IMR-90 (cell line): ENCODE data around the gene BSCL2. TPM values are rescaled to one million over a fixed set of nuclear protein-coding genes. Genes with fewer than 3 reads are reported as not detected.

Experiments used
- ATAC-seq: fragments of 200-7000 bp; cut with Tn5 transposase; 2 replicates; pipeline ENCODE4 v1.9.1; 2020; ENCODE audit warnings: low read depth, mild to moderate bottlenecking, moderate library complexity
- BruUV-seq: library from RNA; stranded (reverse); fragments of 400-500 nt; replicated peaks from 2 replicates; lab custom pipeline; 2021; lab: Mats Ljungman, UMichigan
- CTCF ChIA-PET: fragments of 300-600 bp; formaldehyde crosslinking; extraction: SDS; loops from one replicate; lab custom pipeline; 2021; ENCODE audit warnings: antibody characterized with exemption; lab: Yijun Ruan, JAX
- POLR2A ChIA-PET: fragments of 300-600 bp; sonication (Branson Sonifier 250); formaldehyde crosslinking; loops from one replicate; lab custom pipeline; 2022; ENCODE audit warnings: antibody characterized with exemption; ENCODE audit not compliant: unreplicated experiment; lab: Charles Lee
- DNase-seq: peaks from one replicate; pipeline ENCODE4 v3.0.0; 2013
- H2AFZ ChIP-seq: replicated peaks from 2 replicates; pipeline ENCODE3; 2013; ENCODE audit warnings: low read length, mild to moderate bottlenecking; ENCODE audit not compliant: poor library complexity
- H2AK5ac ChIP-seq: 2 replicates; pipeline ENCODE4 v1.6.1; 2013; ENCODE audit warnings: low read depth, low read length, inconsistent platforms
- H2AK9ac ChIP-seq: replicated peaks from 2 replicates; pipeline ENCODE3; 2013; ENCODE audit warnings: mild to moderate bottlenecking, low read depth, low read length, moderate library complexity; ENCODE audit not compliant: poor library complexity
- H2BK120ac ChIP-seq: 2 replicates; pipeline ENCODE4 v1.6.1; 2013; ENCODE audit warnings: low read depth, low read length, inconsistent platforms
- H2BK15ac ChIP-seq: 3 replicates; pipeline ENCODE4 v1.6.1; 2013; ENCODE audit warnings: low read depth, low read length, inconsistent platforms
- H2BK20ac ChIP-seq: 2 replicates; pipeline ENCODE4 v1.6.1; 2013; ENCODE audit warnings: low read depth, mild to moderate bottlenecking, inconsistent platforms, low read length, moderate library complexity
- H2BK5ac ChIP-seq: 2 replicates; pipeline ENCODE4 v1.6.1; 2013; ENCODE audit warnings: mild to moderate bottlenecking, low read depth, low read length, inconsistent platforms; ENCODE audit not compliant: poor library complexity, severe bottlenecking
- H3K14ac ChIP-seq: replicated peaks from 2 replicates; pipeline ENCODE4 v1.6.1; 2013; ENCODE audit warnings: low read depth, low read length, inconsistent platforms
- H3K18ac ChIP-seq: 2 replicates; pipeline ENCODE4 v1.6.1; 2013; ENCODE audit warnings: low read depth, low read length, control low read depth
- H3K23ac ChIP-seq: 2 replicates; pipeline ENCODE4 v1.6.1; 2013; ENCODE audit warnings: low read depth, low read length, inconsistent platforms
- H3K27ac ChIP-seq: 2 replicates; pipeline ENCODE4 v1.5.1; 2013; ENCODE audit warnings: mild to moderate bottlenecking, control low read depth, low read length; ENCODE audit not compliant: insufficient read depth
- H3K27me3 ChIP-seq: 2 replicates; pipeline ENCODE4 v1.6.1; 2013; ENCODE audit warnings: low read length; ENCODE audit not compliant: control insufficient read depth, insufficient read depth
- H3K36me3 ChIP-seq: 2 replicates; pipeline ENCODE4 v1.6.1; 2013; ENCODE audit warnings: low read length, mixed read lengths; ENCODE audit not compliant: control insufficient read depth, insufficient read depth
- H3K4ac ChIP-seq: 2 replicates; pipeline ENCODE4 v1.6.1; 2013; ENCODE audit warnings: low read depth, low read length, inconsistent platforms
- H3K4me1 ChIP-seq: 2 replicates; pipeline ENCODE4 v1.6.1; 2013; ENCODE audit warnings: low read length, mixed read lengths; ENCODE audit not compliant: control insufficient read depth, insufficient read depth
- H3K4me2 ChIP-seq: 2 replicates; pipeline ENCODE4 v1.6.1; 2013; ENCODE audit warnings: low read depth, mild to moderate bottlenecking, control low read depth, low read length, moderate library complexity
- H3K4me3 ChIP-seq: 2 replicates; pipeline ENCODE4 v1.5.1; 2013; ENCODE audit warnings: low read depth, mild to moderate bottlenecking, control low read depth, low read length, moderate library complexity; ENCODE audit not compliant: insufficient read depth
- H3K56ac ChIP-seq: 2 replicates; pipeline ENCODE4 v1.6.1; 2013; ENCODE audit warnings: low read length, inconsistent platforms; ENCODE audit not compliant: insufficient read depth; ENCODE audit errors: extremely low read depth
- H3K79me1 ChIP-seq, 2 experiments: 2 replicates each; pipeline ENCODE4 v1.6.1; 2013; ENCODE audit warnings: low read length in 2 of 2, inconsistent platforms in 1 of 2, low read depth in 1 of 2
- H3K9ac ChIP-seq: 2 replicates; pipeline ENCODE4 v1.6.1; 2013; ENCODE audit warnings: low read depth, low read length, control low read depth
- H3K9me1 ChIP-seq: 2 replicates; pipeline ENCODE4 v1.6.1; 2013; ENCODE audit warnings: low read length, inconsistent platforms; ENCODE audit not compliant: insufficient read depth
- H3K9me3 ChIP-seq: 2 replicates; pipeline ENCODE4 v1.6.1; 2013; ENCODE audit warnings: low read length; ENCODE audit not compliant: control insufficient read depth, insufficient read depth
- H4K20me1 ChIP-seq: 2 replicates; pipeline ENCODE4 v1.6.1; 2013; ENCODE audit warnings: low read length, inconsistent platforms; ENCODE audit not compliant: insufficient read depth
- H4K5ac ChIP-seq: 2 replicates; pipeline ENCODE4 v1.6.1; 2013; ENCODE audit warnings: mild to moderate bottlenecking, low read depth, low read length, control low read depth
- H4K8ac ChIP-seq, 2 experiments: 2 replicates each; pipeline ENCODE4 v1.6.1; 2013; ENCODE audit warnings: low read depth in 2 of 2, low read length in 2 of 2, control low read depth in 1 of 2, inconsistent platforms in 1 of 2
- H4K91ac ChIP-seq: 2 replicates; pipeline ENCODE4 v1.6.1; 2013; ENCODE audit warnings: low read depth, low read length, inconsistent platforms; ENCODE audit not compliant: insufficient read depth
- BHLHE40 ChIP-seq: fragments of 150-350 bp; IDR thresholded peaks from 2 replicates; pipeline ENCODE4 v1.6.1; 2016; ENCODE audit warnings: mild to moderate bottlenecking, low read depth, low read length
- CHD1 ChIP-seq: IDR thresholded peaks from 2 replicates; pipeline ENCODE4 v1.6.1; 2012; ENCODE audit warnings: low read depth, low read length, improper control_type of control experiment
- ELK1 ChIP-seq: fragments of 150-350 bp; IDR thresholded peaks from 2 replicates; pipeline ENCODE4 v1.6.1; 2016; ENCODE audit warnings: low read depth, mild to moderate bottlenecking, low read length, moderate library complexity, borderline replicate concordance
- MAFK ChIP-seq: IDR thresholded peaks from 2 replicates; pipeline ENCODE4 v1.6.1; 2012; ENCODE audit warnings: low read depth, low read length, improper control_type of control experiment
- SMC3 ChIP-seq: fragments of 150-350 bp; IDR thresholded peaks from 2 replicates; pipeline ENCODE4 v1.6.1; 2016; ENCODE audit warnings: low read depth, mild to moderate bottlenecking, antibody characterized with exemption, low read length, moderate library complexity
- WGBS, 2 experiments: methylation state at CpG; one replicate each; pipeline versions ENCODE4 v1.1.5 to v1.1.7; 2013; ENCODE audit warnings: missing lambda C conversion rate in 2 of 2; ENCODE audit not compliant: insufficient read length in 1 of 2; ENCODE audit errors: extremely low coverage in 2 of 2; 5-methylcytosine and 5-hydroxymethylcytosine counted together
- dilution Hi-C: fragments of 300-500 bp; cut with HindIII; formaldehyde crosslinking; loops from one replicate; pipeline ENCODE4 v1.14.3; 2018; ENCODE audit warnings: low sequenced_read_pairs; ENCODE audit not compliant: unreplicated experiment
- in situ Hi-C: fragments of 300-500 bp; cut with MboI; formaldehyde crosslinking; loops from 3 replicates; pipeline ENCODE4 v1.14.3; 2019; ENCODE audit warnings: low sequenced_read_pairs, inconsistent platforms, mixed read lengths
- intact Hi-C: fragments of 100-400 bp; cut with micrococcal nuclease; formaldehyde crosslinking; loops from 2 replicates; pipeline ENCODE4 v1.10.0; 2022
- polyA plus RNA-seq, 3 experiments: library from polyadenylated mRNA; depleted of rRNA; stranded (reverse); fragments of >200 nt; gene quantifications; 2 replicates each; pipeline ENCODE4 v1.2.3, GENCODE V29; 2012; ENCODE audit warnings: low replicate concordance in 1 of 3
- total RNA-seq: library from RNA; depleted of rRNA; stranded (reverse); fragments of >200 nt; gene quantifications from 2 replicates; pipeline ENCODE4 v1.2.3, GENCODE V29; 2012

BSCL2 gene
- total and polyA plus RNA-seq, 2 of the 4 experiments (the other 2 are of a cell fraction) = 26.2 to 47.1 TPM

- Histone ChIP-seq H3K4ac (no peak overlapping the region), H2BK5ac (no peak overlapping the region), H3K27ac (no peak overlapping the region), H3K9me1 (peaks cover 8% of the 10 kb centered on the region), H2BK120ac (no peak overlapping the region), H3K4me3 (no peak overlapping the region), H3K14ac (no peak overlapping the region), H3K18ac (no peak overlapping the region), H4K5ac (no peak overlapping the region), H3K27me3 (no peaks in the 10 kb centered on the region), H2AK5ac (no peak overlapping the region), H3K4me1 (peaks cover 8% of the 10 kb centered on the region), H3K79me1 (peaks cover 11 to 27% of the 10 kb centered on the region in 2 experiments), H3K23ac (no peak overlapping the region), H2BK15ac (no peak overlapping the region), H3K56ac (no peak overlapping the region), H3K9me3 (no peaks in the 10 kb centered on the region), H3K36me3 (peaks cover 4% of the 10 kb centered on the region), H2AFZ (no peak overlapping the region), H4K91ac (no peak overlapping the region), H3K9ac (no peak overlapping the region), H4K8ac (no peak overlapping the region), H3K4me2 (no peak overlapping the region), H2AK9ac (no peak overlapping the region), H2BK20ac (no peak overlapping the region), H4K20me1 (no peaks in the 10 kb centered on the region)
- WGBS, 2 experiments = no CpG with 5 or more reads among the region's 11 CpGs
- no peak for ATAC-seq
- CTCF ChIA-PET = interaction anchor here (0.6 kb wide), 1 partner anchor 319 kb away, joined by 5 read pairs; no protein-coding TSS in a partner anchor
- TF ChIP-seq ELK1 = no peak
- TF ChIP-seq BHLHE40 = no peak
- no peak for TF ChIP-seq SMC3
- TF ChIP-seq MAFK = no peak
- TF ChIP-seq CHD1 = no peak
- dilution Hi-C loops (no loop called here), intact Hi-C loops (no loop called here), in situ Hi-C loops (no loop called here)
- no TSS peak for BruUV-seq
- POLR2A ChIA-PET = interaction anchor here (0.6 kb wide), 1 partner anchor 139 kb away, joined by 3 read pairs; no protein-coding TSS in a partner anchor
- DNase-seq = no peak
These were observed 5.0 kb downstream of the BSCL2 start for GRCh38 chr11:62702246-62702645.
